Naive thymus-derived CD8-positive, alpha-beta T cell (primary cell): ENCODE measurements around the gene RASA3. TPM values are rescaled to one million over a fixed set of nuclear protein-coding genes. Genes with fewer than 3 reads are reported as not detected.
"Not testable (repeated sequence)": the region's sequence is repeated elsewhere in the genome, so short reads cannot be mapped to it uniquely, and the experiment has no call there.

Experiments used
- ATAC-seq, 2 donors: fragments of 150-1000 bp; cut with Tn5 transposase in 1 of 2; sonication (Bioruptor Pico), chemical (Tn5 transposase) in 1 of 2; 1 replicate in 1 of 2; 2 replicates in 1 of 2; pipeline ENCODE4 v1.10.0; 2021; ENCODE audit warnings: mild to moderate bottlenecking in 2 of 2, moderate library complexity in 2 of 2
- POLR2A ChIA-PET: fragments of 350-600 bp; sonication (Branson Sonifier 250); formaldehyde crosslinking; loops from one replicate; lab custom pipeline; 2021; ENCODE audit warnings: antibody characterized with exemption; lab: Charles Lee
- DNase-seq, 10 donors: peaks; one replicate each; pipeline versions ENCODE4 v3.0.0 to v3.0.0-alpha.2; 2020 to 2022
- H3K27ac Mint-ChIP-seq, 10 donors: one replicate each; pipeline ENCODE4 v1.8.0; 2020 to 2022; ENCODE audit warnings: mild to moderate bottlenecking in 10 of 10, mixed read lengths in 10 of 10, moderate library complexity in 4 of 10, inconsistent platforms in 1 of 10
- H3K27me3 Mint-ChIP-seq, 5 donors: one replicate each; pipeline ENCODE4 v1.8.0; 2021 to 2022; ENCODE audit warnings: mixed read lengths in 5 of 5
- H3K36me3 Mint-ChIP-seq, 3 donors: one replicate each; pipeline ENCODE4 v1.8.0; 2020 to 2022; ENCODE audit warnings: mixed read lengths in 3 of 3, mild to moderate bottlenecking in 2 of 3, inconsistent platforms in 1 of 3
- H3K4me1 Mint-ChIP-seq, 4 donors: one replicate each; pipeline ENCODE4 v1.8.0; 2021 to 2022; ENCODE audit warnings: mixed read lengths in 4 of 4
- H3K4me3 Mint-ChIP-seq, 10 donors: one replicate each; pipeline ENCODE4 v1.8.0; 2020 to 2022; ENCODE audit warnings: mild to moderate bottlenecking in 10 of 10, mixed read lengths in 10 of 10, moderate library complexity in 6 of 10, inconsistent platforms in 1 of 10
- H3K9me3 Mint-ChIP-seq, 9 donors: one replicate each; pipeline ENCODE4 v1.8.0; 2020 to 2022; ENCODE audit warnings: mixed read lengths in 9 of 9, mild to moderate bottlenecking in 3 of 9, inconsistent platforms in 1 of 9, moderate library complexity in 1 of 9
- polyA plus RNA-seq, 3 donors: library from polyadenylated mRNA; unstranded; fragments of 300-500 nt; fragmentation: Illumina TruSeq; gene quantifications; one replicate each; pipeline ENCODE4 v1.2.3, GENCODE V29; 2021
- total RNA-seq, 8 experiments: library from RNA in 2 of 8; stranded (reverse) in 2 of 8; gene quantifications; one replicate each; pipeline ENCODE4 v1.2.3 and lab custom pipeline; 2021 to 2026

RASA3 gene
- total and polyA plus RNA-seq, 5 experiments from 2014 or later: 62.2 to 196 (median 169) TPM

DNA sequence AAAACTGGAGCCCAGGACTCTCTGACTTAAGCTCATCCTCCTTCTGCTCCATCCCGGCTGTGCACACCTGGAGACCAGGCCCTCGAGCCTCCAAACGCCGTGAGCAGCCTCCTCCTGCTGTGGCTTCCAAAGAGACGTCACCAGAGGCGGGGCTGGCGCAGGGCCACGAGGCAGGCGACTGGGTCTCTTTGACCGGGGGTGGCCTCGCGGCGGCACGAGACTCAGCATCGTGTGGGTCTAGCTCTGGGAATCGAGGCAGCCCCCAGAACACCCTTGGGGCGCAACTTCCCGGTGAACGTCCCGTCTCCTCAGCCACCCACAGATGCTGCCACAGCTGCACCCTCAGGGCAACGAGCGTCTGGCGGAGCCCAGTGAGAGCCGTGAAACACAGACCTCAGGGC is 22.8 kb downstream of the RASA3 start:
- H3K36me3 Mint-ChIP-seq: peaks cover 0 to 48% (median 8%) of the 10 kb centered on the region in 3 donors
- H3K27me3 Mint-ChIP-seq: peaks cover 0 to 1% (median 0%) of the 10 kb centered on the region in 5 donors
- peak overlapping the region; percentile 95 to 99 (median 98) for H3K27ac Mint-ChIP-seq
- peak overlapping the region; percentile 78 to 92 (median 86) for H3K4me3 Mint-ChIP-seq
- POLR2A ChIA-PET: interaction anchor here (0.9 to 11.0 kb wide), 18 partner anchors 9 to 172 kb away, joined by 3 to 207 read pairs (median 6); partner anchors contain the start of genes RASA3 and UPF3A
- no peaks in the 10 kb centered on the region for H3K9me3 Mint-ChIP-seq
- ATAC-seq: peak; percentile 15 to 21
- peaks cover 41 to 86% (median 84%) of the 10 kb centered on the region in 4 donors for H3K4me1 Mint-ChIP-seq
- DNase-seq: peak in 3 of 10 donors; percentile 39 to 76 (median 60)

DNA sequence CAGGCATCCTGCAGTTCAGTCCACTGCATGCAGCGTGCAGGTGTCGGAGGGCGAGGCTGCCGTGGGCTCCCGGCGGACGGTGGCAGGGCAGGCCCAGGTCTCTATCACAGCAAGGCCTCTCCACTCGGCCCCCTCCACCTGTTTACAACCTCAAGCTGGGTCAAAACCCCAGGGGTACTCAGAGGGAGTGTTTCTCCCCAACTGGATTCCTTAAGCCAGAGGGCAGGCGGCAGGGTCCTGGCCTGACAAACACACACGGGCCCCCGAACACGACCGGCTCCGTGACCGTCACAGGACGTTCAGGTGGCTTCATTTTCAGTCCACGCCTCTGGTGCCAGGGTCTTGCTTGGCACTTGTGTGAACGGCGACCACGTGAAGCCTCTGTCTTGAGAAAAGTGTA is 23.5 kb downstream of the RASA3 start:
- no peaks in the 10 kb centered on the region for H3K27me3 Mint-ChIP-seq

GRCh38 chr13:114108141-114108761 is 24.2 kb downstream of the RASA3 start:
- ATAC-seq: no peak

More for the DNA sequence above, 23.5 kb downstream of the RASA3 start:
- peak overlapping the region; percentile 78 to 92 (median 86) for H3K4me3 Mint-ChIP-seq
- H3K36me3 Mint-ChIP-seq: peaks cover 0 to 47% (median 8%) of the 10 kb centered on the region in 3 donors
- no peaks in the 10 kb centered on the region for H3K9me3 Mint-ChIP-seq
- peaks cover 38 to 83% (median 82%) of the 10 kb centered on the region in 4 donors for H3K4me1 Mint-ChIP-seq
- DNase-seq (peak in 2 of 10 donors; percentile 15 to 59), ATAC-seq (no peak)
- POLR2A ChIA-PET: interaction anchor here (0.6 to 11.0 kb wide), 16 partner anchors 9 to 129 kb away, joined by 3 to 207 read pairs (median 8); partner anchors contain the start of gene RASA3
- peak overlapping the region; percentile 95 to 99 (median 98) for H3K27ac Mint-ChIP-seq

DNA sequence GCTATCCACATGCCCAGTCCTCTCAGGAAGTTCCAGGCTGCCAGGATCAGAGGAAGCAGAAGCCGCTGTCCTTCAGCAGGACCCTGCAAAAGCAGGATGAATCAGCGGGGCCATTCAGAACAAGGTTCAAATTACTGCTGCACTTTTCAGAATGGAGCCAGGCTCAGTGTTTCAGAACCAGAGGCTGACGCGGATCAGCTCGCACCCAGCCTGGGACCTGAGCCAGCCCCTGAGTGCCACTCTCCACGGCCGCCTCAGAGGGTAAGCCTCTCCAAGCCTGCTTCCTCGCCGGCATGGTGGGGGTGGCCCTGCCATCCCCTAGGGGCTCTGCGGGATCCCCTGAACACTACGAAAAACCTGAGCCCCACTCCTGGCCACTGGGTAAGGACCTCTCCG is 24.7 kb downstream of the RASA3 start:
- Mint-ChIP-seq H3K4me3 (peak overlapping the region; percentile 18 to 92 (median 85)), H3K27me3 (no peaks in the 10 kb centered on the region), H3K4me1 (peaks cover 35 to 82% (median 77%) of the 10 kb centered on the region in 4 donors), H3K27ac (peak overlapping the region; percentile 37 to 99 (median 97)), H3K36me3 (peaks cover 0 to 44% (median 4%) of the 10 kb centered on the region in 3 donors), H3K9me3 (no peaks in the 10 kb centered on the region)
- peak in 2 of 10 donors; percentile 14 to 55 for DNase-seq
- ATAC-seq: no peak
- POLR2A ChIA-PET: interaction anchor here (0.7 to 11.0 kb wide), 3 partner anchors 13 to 42 kb away, joined by 3 to 207 read pairs (median 4); partner anchors contain the start of gene RASA3

More at GRCh38 chr13:114108141-114108761, 24.2 kb downstream of the RASA3 start:
- H3K27ac Mint-ChIP-seq: peak overlapping the region; percentile 92 to 99 (median 97)
- POLR2A ChIA-PET: interaction anchor here (0.6 to 11.0 kb wide), 8 partner anchors 10 to 129 kb away, joined by 3 to 207 read pairs (median 4); partner anchors contain the start of gene RASA3
- peak in 3 of 10 donors; percentile 0 to 59 (median 17) for DNase-seq
- peaks cover 0 to 45% (median 7%) of the 10 kb centered on the region in 3 donors for H3K36me3 Mint-ChIP-seq
- peaks cover 38 to 81% (median 79%) of the 10 kb centered on the region in 4 donors for H3K4me1 Mint-ChIP-seq
- H3K27me3 Mint-ChIP-seq: no peaks in the 10 kb centered on the region
- peak overlapping the region; percentile 68 to 92 (median 86) for H3K4me3 Mint-ChIP-seq
- H3K9me3 Mint-ChIP-seq: no peaks in the 10 kb centered on the region

- no peaks in the 10 kb centered on the region for H3K27me3 Mint-ChIP-seq
- H3K36me3 Mint-ChIP-seq: peaks cover 0 to 47% (median 4%) of the 10 kb centered on the region in 3 donors
- POLR2A ChIA-PET: interaction anchor here (1.3 to 11.0 kb wide), 2 partner anchors 20 to 42 kb away, joined by 3 to 207 read pairs; partner anchors contain the start of gene RASA3
- no peak for ATAC-seq
- H3K27ac Mint-ChIP-seq: peak overlapping the region; percentile 41 to 99 (median 97)
- peak overlapping the region in 8 of 10 donors; percentile 29 to 92 (median 78) for H3K4me3 Mint-ChIP-seq
- DNase-seq: peak in 2 of 10 donors; percentile 18 to 59
- peaks cover 36 to 80% (median 75%) of the 10 kb centered on the region in 4 donors for H3K4me1 Mint-ChIP-seq
- H3K9me3 Mint-ChIP-seq: no peaks in the 10 kb centered on the region
Observed at GRCh38 chr13:114106991-114107685, 25.3 kb downstream of the RASA3 start.

GRCh38 chr13:114106526-114106925 is 25.9 kb downstream of the RASA3 start:
- Mint-ChIP-seq H3K4me3 (peak overlapping the region in 7 of 10 donors; percentile 3 to 92 (median 69)), H3K9me3 (no peaks in the 10 kb centered on the region), H3K4me1 (peaks cover 36 to 80% (median 75%) of the 10 kb centered on the region in 4 donors), H3K27me3 (no peaks in the 10 kb centered on the region), H3K36me3 (peaks cover 0 to 47% (median 6%) of the 10 kb centered on the region in 3 donors), H3K27ac (peak overlapping the region; percentile 61 to 98 (median 90))
- ATAC-seq (no peak), DNase-seq (peak in 2 of 10 donors; percentile 0 to 35)
- POLR2A ChIA-PET: interaction anchor here (0.6 to 11.0 kb wide), 2 partner anchors 20 to 590 kb away, joined by 4 to 207 read pairs; partner anchors contain the start of gene RASA3

DNA sequence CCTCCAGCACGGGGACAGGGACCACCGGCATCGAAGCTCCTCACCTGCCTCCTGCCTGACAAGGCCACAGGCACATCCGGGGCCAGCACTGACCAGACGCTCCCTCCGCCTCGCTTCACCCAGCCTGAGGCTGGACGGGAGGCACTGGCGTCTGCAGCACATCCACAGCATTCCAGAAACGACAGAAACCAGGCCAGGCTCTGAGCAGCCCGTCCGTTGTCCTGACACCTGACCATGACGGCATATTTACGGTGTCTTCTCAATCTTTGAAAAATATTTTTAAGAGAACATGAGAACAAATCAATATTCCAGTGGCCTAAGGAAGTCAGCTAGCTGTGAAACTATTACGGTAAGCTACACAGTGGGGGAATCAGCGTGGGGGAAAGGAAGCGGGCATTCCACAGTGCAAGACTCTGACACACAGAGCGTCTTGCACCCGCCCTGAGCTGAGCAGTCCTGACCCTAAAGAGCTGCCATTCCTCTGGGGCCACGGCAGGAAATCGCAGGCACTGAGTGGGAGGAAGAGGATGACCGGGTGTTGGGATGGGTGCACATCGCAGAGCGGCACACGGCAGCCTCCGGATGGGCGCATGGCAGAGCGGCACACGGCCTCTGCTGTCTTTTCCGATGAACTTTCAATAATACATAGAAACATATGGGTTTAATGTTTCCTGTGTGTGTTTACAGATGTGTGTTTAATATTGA is 26.8 kb downstream of the RASA3 start:
- POLR2A ChIA-PET: interaction anchor here (0.5 to 11.0 kb wide), 6 partner anchors 21 to 590 kb away, joined by 3 to 207 read pairs (median 4); partner anchors contain the start of gene RASA3
- Mint-ChIP-seq H3K4me1 (peaks cover 37 to 86% (median 81%) of the 10 kb centered on the region in 4 donors), H3K36me3 (peaks cover 0 to 50% (median 6%) of the 10 kb centered on the region in 3 donors), H3K27ac (peak overlapping the region; percentile 79 to 98 (median 92)), H3K9me3 (no peaks in the 10 kb centered on the region), H3K27me3 (no peaks in the 10 kb centered on the region), H3K4me3 (peak overlapping the region; percentile 23 to 85 (median 72))
- no peak for ATAC-seq
- peak in 2 of 10 donors; percentile 16 to 28 for DNase-seq

DNA sequence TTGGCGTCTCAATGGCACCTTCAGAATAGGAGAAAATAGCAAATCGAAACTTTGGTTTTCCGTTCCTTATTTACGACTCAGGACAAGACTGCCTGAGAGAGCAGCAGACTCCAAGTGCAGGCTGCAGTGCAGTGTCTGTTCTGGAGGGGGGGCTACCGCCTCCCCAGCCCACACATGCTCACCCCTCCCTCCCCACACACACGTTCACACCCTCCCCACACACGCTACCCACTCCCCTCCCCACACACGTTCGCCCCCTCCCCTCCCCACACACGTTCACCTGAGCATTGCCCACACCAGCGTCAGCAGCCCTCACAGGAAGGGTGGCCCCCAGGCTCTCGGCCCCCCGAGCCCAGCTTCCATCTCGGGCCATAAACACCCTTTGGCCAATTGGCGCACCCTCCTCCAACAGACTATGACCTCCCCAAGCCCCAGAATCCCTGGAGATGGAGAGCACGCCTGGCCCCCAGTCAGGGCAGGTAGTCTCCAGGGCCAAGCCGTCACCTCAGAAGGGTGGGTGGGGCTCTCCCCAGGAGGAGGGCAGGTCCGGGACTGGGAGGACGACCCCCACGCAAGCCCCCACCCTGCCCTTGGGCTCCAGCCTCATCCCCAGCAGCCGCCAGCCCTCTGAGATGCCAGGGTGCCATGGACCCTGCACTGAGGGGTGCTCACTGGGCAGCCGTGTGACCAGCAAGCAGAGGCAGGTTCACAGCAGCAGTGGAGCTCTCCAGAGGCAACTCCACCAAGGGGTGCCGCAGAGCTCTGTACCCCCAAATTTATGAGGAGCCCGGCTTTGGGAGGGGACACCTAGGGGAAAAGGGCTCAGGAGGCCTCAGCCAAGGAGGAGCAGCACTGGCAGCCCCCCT is 27.5 kb downstream of the RASA3 start:
- Mint-ChIP-seq H3K4me1 (peaks cover 35 to 84% (median 81%) of the 10 kb centered on the region in 4 donors), H3K36me3 (peaks cover 0 to 56% (median 6%) of the 10 kb centered on the region in 3 donors), H3K27ac (peak overlapping the region; percentile 60 to 98 (median 93)), H3K4me3 (peak overlapping the region; percentile 22 to 88 (median 65)), H3K9me3 (peaks cover 0 to under 1% (median 0%) of the 10 kb centered on the region in 9 donors), H3K27me3 (no peaks in the 10 kb centered on the region)
- DNase-seq: peak in 2 of 10 donors; percentile 21 to 62
- POLR2A ChIA-PET: interaction anchor here (0.7 to 11.0 kb wide), 4 partner anchors 22 to 48 kb away, joined by 3 to 207 read pairs (median 4); partner anchors contain the start of gene RASA3
- ATAC-seq: peak; percentile 17 to 37

- DNase-seq (peak in 3 of 10 donors; percentile 41 to 64 (median 44)), ATAC-seq (no peak)
- H3K4me3 Mint-ChIP-seq: peak overlapping the region; percentile 22 to 88 (median 59)
- H3K36me3 Mint-ChIP-seq: peaks cover 0 to 52% (median 6%) of the 10 kb centered on the region in 3 donors
- peaks cover 31 to 79% (median 75%) of the 10 kb centered on the region in 4 donors for H3K4me1 Mint-ChIP-seq
- H3K27me3 Mint-ChIP-seq: no peaks in the 10 kb centered on the region
- peak overlapping the region; percentile 60 to 98 (median 90) for H3K27ac Mint-ChIP-seq
- peaks cover 0 to 2% (median 0%) of the 10 kb centered on the region in 9 donors for H3K9me3 Mint-ChIP-seq
- POLR2A ChIA-PET: no interaction called here
Observed at GRCh38 chr13:114103801-114104654, 28.4 kb downstream of the RASA3 start.

DNA sequence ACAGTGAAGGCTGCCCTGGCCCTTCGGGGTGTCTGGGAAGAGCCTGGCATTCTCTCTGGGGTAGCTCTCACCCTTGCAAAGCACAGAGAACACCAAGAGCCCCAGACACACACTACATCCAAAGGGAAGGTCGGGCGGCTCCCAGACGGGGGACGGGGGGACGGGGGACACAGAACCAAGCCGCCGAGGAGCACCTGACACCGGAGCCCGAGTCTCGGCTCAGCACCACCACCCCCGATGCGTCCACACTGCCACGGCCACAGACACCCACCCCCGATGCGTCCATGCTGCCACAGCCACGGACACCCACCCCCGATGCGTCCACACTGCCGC is 29.2 kb downstream of the RASA3 start:
- H3K36me3 Mint-ChIP-seq: peaks cover 0 to 48% (median 2%) of the 10 kb centered on the region in 3 donors
- H3K27me3 Mint-ChIP-seq, DNase-seq, ATAC-seq, H3K9me3 Mint-ChIP-seq, POLR2A ChIA-PET: not testable (repeated sequence)
- peak overlapping the region in 6 of 10 donors; percentile 23 to 82 (median 52) for H3K4me3 Mint-ChIP-seq
- H3K4me1 Mint-ChIP-seq: peaks cover 31 to 76% (median 72%) of the 10 kb centered on the region in 4 donors
- H3K27ac Mint-ChIP-seq: peak overlapping the region in 8 of 10 donors; percentile 48 to 83 (median 64)
